GM19395 (cell line): Measurements from ENCODE around the gene ARID2.

ENCODE experiments used
- ATAC-seq: cut with Tn5 transposase; IDR thresholded peaks from one replicate; pipeline ENCODE4 v1.9.1; 2021; ENCODE audit warnings: mild to moderate bottlenecking, moderate library complexity; ENCODE audit not compliant: unreplicated experiment

Gene ARID2

GRCh38 chr12:45915405-45915804, 185.9 kb downstream of the ARID2 start:
- no peak for ATAC-seq

- ATAC-seq: no peak
Observed at GRCh38 chr12:45918818-45919217, 189.3 kb downstream of the ARID2 start.

GRCh38 chr12:45928309-45928708, 198.8 kb downstream of the ARID2 start:
- no peak for ATAC-seq

GRCh38 chr12:45930369-45930768, 200.9 kb downstream of the ARID2 start:
- ATAC-seq: no peak

GRCh38 chr12:45933504-45933903, 204.0 kb downstream of the ARID2 start:
- no peak for ATAC-seq

GRCh38 chr12:45934956-45935355, 205.4 kb downstream of the ARID2 start:
- ATAC-seq: no peak

- no peak for ATAC-seq
Observed at GRCh38 chr12:45938566-45938965, 209.1 kb downstream of the ARID2 start.

- no peak for ATAC-seq
Observed at GRCh38 chr12:45939759-45940158, 210.3 kb downstream of the ARID2 start.

GRCh38 chr12:45944771-45945170, 215.3 kb downstream of the ARID2 start:
- no peak for ATAC-seq

GRCh38 chr12:45946435-45946834, 216.9 kb downstream of the ARID2 start:
- no peak for ATAC-seq

- ATAC-seq: no peak
Observed at GRCh38 chr12:45948546-45948945, 219.0 kb downstream of the ARID2 start.
